Hematopoietic multipotent progenitor cell (in vitro differentiated cells): ENCODE data around the gene CFL1. TPM values are rescaled to one million over a fixed set of nuclear protein-coding genes. Genes with fewer than 3 reads are reported as not detected.
"Not testable (repeated sequence)": the region's sequence is repeated elsewhere in the genome, so short reads cannot be mapped to it uniquely, and the experiment has no call there.

Experiments used
- DNase-seq, 3 donors: peaks; one replicate each; pipeline ENCODE4 v3.0.0-alpha.2; 2011 to 2015; ENCODE audit warnings: low read depth in 2 of 3, low spot score in 2 of 3
- total RNA-seq: library from RNA; depleted of rRNA; stranded (reverse); fragments of >200 nt; gene quantifications from one replicate; pipeline ENCODE4 v1.2.3, GENCODE V29; 2012

The CFL1 gene
- total RNA-seq: 701 TPM

- DNase-seq: peak; percentile 89 to 98 (median 97)
These were observed at the start of gene CFL1 for GRCh38 chr11:65857853-65858680. Gene CFL1 (minus strand): TSS chr11:65858180. CDS start chr11:65858099, 81 bp downstream.

- no peak for DNase-seq
These were observed 48.6 kb upstream of the CFL1 start for GRCh38 chr11:65906602-65907001.

DNA sequence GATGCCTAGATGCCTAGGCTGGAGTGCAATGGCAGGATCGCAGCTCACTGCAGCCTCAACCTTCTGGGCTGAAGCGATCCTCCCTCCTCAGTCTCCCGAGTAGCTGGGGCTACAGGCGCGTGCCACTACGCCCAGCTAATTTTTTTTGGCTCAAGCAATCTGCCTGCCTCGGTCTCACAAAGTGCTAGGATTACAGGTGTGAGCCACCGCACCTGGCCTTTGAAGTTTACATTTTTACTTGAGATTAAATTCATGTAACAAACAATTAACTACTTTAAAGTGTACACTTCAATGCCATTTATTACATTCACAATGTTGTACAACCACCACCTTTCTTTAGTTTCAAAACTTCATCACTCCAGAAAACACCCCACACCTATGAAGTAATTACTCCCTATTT lies 45.7 kb upstream of the CFL1 start:
- no peak for DNase-seq

DNA sequence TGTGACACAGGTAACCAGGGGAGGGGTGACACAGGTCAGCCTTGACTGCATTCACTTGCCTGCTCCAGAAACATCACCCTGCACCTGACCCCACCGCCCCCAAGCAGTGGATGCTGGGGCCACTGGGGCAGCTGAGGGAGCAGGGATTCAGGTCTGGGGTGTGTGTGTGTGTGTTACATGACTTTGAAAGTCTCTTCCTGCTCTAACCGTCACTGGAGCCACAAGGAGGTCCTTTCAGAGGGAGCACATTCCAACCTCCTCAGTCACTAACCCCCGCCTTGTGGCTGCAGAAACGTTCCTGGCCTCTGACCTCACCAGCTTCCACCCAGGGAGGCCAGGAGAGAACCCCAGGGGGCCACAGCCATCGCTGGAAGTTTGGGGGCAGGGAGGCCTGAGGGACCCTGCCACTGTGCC lies 45.1 kb upstream of the CFL1 start:
- DNase-seq: no peak

DNA sequence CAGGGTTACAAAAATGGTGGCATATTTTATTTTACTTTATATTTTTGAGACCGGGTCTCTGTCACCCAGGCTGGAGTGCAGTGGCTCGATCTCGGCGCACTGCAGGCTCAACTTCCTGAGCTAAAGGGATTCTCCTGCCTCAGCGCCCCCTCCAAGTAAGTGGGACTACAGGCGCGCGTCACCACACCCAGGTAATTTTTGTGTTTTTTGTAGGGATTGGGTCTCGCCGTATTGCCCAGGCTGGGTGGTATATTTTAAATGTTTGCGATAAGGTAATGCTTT lies 42.9 kb upstream of the CFL1 start:
- no peak for DNase-seq

DNA sequence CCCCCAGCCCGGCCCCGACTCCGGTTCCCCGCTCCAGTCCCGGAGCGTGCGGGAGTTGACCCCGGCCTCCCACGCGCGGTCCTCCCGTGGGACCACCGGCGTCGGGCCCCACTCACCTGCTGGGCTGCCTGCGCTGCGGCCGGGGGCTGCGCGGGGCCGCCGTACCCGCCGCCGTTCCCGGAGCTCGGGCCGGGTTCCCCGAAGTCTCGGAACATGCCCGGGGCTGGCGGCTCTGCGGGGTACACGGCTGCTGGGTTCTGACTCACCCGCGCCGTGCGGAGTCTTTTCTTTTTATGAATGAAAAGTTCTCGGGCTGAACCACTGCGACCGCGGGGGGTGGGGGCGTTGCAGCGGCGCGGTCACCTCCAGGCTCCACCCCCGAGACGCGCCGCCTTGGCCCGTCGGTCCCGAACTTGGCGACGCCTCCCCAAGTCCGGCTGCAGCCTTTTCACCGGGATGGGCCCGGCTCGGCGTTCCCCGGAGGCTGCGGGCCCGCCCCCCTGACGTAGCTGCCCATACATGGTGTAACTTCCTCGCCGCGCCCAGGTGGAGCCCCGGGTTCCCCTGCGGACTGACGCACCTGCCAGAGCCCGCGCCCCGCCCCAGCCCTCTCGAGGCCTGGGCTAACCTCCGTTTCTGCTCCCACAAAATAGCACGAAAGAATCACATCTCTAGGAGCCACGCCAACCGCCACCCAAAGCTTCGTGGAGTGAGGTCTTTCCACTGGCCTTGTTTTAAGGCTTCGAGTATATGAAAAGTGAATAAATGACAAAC lies 42.3 kb upstream of the CFL1 start, which contains the start of gene FOSL1:
Gene FOSL1 (minus strand): TSS at position 264 of the 774 bp plus-strand sequence. CDS start 49 bp downstream, at position 215.
- peak; percentile 85 to 97 (median 94) for DNase-seq

DNA sequence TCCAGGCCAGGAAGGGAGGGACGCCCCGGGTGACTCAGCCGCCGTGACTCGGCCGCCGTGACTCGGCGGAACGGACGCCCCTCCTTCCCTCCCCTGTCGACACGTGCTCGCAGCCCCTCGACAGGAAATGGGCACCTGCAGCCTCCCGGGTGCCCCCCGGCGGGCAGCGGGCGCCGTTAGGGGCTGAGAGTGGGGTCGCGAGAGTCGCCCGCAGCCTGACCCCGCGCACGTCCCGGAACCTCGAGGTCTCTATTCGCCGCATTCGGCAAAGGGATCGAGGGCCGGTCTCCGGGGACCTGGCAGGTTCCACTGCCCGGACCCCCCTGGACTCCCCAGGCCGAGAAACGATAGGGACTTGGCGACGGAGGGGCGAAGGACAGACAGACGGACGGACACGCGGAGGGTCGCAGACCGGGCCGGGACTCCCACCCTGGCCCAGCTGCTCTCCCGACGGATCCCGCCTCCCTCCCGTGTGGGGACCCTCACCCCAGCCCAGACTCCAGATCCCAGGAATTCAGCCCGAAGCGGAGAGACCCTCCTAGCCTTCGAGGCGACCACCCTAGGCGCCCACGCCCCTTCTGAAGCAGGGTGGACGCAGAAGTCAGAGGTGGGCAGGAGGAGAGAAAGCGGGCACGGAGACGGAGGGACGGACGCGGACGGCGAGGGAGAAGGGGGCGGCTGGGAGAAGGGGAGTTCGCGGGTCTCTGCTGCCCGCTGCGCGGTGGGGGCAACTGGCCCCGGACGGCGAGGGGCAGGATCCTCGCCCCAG lies 41.6 kb upstream of the CFL1 start:
- DNase-seq: peak in 2 of 3 donors; percentile 82 to 84

DNA sequence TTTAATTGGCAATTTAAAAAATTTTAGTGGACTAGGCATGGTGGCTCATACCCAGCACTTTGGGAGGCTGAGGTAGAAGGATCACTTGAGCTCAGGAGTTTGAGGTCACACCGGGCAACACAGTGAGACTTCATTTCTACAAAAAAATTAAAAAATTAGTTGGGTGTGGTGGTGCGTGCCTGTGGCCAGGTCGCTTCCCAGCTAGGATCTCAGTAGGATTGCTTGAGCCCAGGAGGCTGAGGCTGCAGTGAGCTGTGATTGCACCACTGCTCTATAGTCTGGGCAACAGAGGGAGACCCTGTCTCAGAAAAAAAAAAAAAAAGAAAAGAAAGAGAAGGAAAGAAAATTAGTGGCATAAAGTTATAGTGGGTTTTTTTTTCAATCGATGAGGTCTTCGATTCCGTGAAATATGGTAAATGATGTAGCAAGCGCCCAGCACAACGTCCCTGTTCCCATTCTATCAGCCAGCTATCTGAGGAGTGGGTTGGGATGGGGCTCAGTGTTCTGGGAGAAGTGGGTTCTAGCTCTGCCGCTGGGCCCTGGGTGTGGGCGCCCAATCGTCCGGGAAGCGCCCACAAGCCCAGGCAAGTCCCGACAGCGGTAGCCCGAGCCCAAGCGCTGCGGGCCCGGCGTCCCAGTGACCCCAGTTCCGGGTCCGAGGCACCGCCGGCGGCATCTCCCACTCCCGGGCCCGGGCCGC lies 40.8 kb upstream of the CFL1 start:
- no peak for DNase-seq

GRCh38 chr11:65897020-65897471 lies 39.1 kb upstream of the CFL1 start:
- no peak for DNase-seq

GRCh38 chr11:65896034-65896999 lies 38.3 kb upstream of the CFL1 start:
- no peak for DNase-seq

GRCh38 chr11:65895482-65895981 lies 37.6 kb upstream of the CFL1 start:
- DNase-seq: no peak

GRCh38 chr11:65894034-65894591 lies 36.1 kb upstream of the CFL1 start:
- DNase-seq: peak in 2 of 3 donors; percentile 56 to 71

GRCh38 chr11:65892661-65893317 lies 34.8 kb upstream of the CFL1 start:
- DNase-seq: no peak

DNA sequence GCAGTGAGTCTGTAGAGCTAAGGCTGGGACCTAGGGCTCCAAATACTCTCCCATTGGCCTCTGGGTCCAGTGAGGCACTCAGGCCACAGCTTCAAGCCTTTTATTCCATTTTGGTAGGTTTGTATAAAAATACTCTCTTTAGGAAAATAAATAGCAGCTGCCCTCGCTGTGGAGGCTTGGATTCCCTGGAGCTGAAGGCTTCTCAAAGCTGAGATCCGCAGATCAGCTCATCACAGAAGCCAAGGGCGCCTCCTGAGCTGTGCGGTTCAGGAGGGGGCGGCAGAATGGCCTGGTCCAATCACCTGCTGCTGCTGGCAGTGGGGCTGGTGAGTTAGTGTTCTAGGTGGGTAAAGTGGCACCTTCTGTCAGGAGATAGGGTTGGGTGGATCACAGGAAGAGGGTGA lies 34.2 kb upstream of the CFL1 start:
- not testable (repeated sequence) for DNase-seq

GRCh38 chr11:65891219-65892136 lies 33.5 kb upstream of the CFL1 start:
- DNase-seq: peak in 1 of 3 donors; percentile 48

DNA sequence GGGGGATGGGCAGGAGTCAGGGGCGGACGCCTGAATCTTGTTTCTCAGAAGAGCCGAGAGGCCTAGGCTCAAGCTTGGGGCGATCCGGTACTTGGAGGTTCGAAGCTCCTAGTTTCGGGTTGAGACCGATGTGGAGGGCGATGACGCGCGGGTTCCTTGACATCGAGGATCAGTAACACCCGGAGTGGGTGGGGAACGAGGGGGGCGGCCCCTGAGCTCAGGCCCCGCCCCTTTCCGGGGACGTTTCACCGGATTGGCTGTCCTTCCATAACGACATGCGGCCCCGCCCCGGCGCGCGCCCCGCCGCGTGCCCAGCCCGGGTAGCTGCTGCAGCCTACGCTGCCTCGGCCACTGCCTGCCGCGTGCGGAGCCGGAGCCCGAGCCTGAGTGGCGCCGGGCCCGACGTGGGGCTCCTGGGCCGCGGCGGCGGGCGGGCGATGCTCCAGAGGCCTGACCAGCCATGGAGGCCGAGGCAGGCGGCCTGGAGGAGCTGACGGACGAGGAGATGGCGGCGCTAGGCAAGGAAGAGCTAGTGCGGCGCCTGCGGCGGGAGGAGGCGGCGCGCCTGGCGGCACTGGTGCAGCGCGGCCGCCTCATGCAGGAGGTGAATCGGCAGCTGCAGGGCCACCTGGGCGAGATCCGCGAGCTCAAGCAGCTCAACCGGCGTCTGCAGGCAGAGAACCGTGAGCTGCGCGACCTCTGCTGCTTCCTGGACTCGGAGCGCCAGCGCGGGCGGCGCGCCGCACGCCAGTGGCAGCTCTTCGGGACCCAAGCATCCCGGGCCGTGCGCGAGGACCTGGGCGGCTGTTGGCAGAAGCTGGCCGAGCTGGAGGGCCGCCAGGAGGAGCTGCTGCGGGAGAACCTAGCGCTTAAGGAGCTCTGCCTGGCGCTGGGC lies 32.6 kb upstream of the CFL1 start, which contains the start of gene CCDC85B:
Gene CCDC85B (plus strand): TSS at position 350 of the 895 bp plus-strand sequence. CDS start 111 bp downstream, at position 461.
- DNase-seq: peak; percentile 94 to 95 (median 95)
